ENCODE data around the gene ERGIC1.
"Not testable (repeated sequence)": the region's sequence is repeated elsewhere in the genome, so short reads cannot be mapped to it uniquely, and the experiment has no call there.

Gene ERGIC1

GRCh38 chr5:172833686-172834414 lies at the start of gene ERGIC1:
Gene ERGIC1 (plus strand): TSS chr5:172834251. CDS start chr5:172834414, 163 bp downstream.
- Histone ChIP-seq H3K4me1 (ENCODE audit: control insufficient read depth in 1 of 2, insufficient read depth in 2 of 2, low read length in 2 of 2) (peaks cover 25 to 32% of the 10 kb centered on the region in 2 donors), H3K9me3 (ENCODE audit: control insufficient read depth in 1 of 2, low read length in 2 of 2) (no peaks in the 10 kb centered on the region), H3K4me3 (ENCODE audit: low read depth in 1 of 2, low read length in 2 of 2) (peak within 1 kb of the TSS; percentile 76), H3K27me3 (ENCODE audit: low read depth, low read length) (no peaks in the 10 kb centered on the region), H3K36me3 (ENCODE audit: control insufficient read depth in 1 of 2, insufficient read depth in 2 of 2, low read length in 2 of 2) (no peaks in the 10 kb centered on the region), H3K27ac (ENCODE audit: low read length) (peak within 1 kb of the TSS; percentile 94)

- Histone ChIP-seq H3K27ac (ENCODE audit: low read length) (no peak overlapping the region), H3K4me1 (ENCODE audit: control insufficient read depth in 1 of 2, insufficient read depth in 2 of 2, low read length in 2 of 2) (peaks cover 13 to 20% of the 10 kb centered on the region in 2 donors), H3K9me3 (ENCODE audit: control insufficient read depth in 1 of 2, low read length in 2 of 2) (no peaks in the 10 kb centered on the region), H3K4me3 (ENCODE audit: low read depth in 1 of 2, low read length in 2 of 2) (no peak overlapping the region), H3K27me3 (ENCODE audit: low read depth, low read length) (no peaks in the 10 kb centered on the region), H3K36me3 (ENCODE audit: control insufficient read depth in 1 of 2, insufficient read depth in 2 of 2, low read length in 2 of 2) (no peaks in the 10 kb centered on the region)
Observed at GRCh38 chr5:172785429-172786088, 48.5 kb upstream of the ERGIC1 start.

- H3K27ac ChIP-seq (ENCODE audit: low read length) = no peak overlapping the region
- no peak overlapping the region for H3K4me3 ChIP-seq (ENCODE audit: low read depth in 1 of 2, low read length in 2 of 2)
- no peaks in the 10 kb centered on the region for H3K9me3 ChIP-seq (ENCODE audit: control insufficient read depth in 1 of 2, low read length in 2 of 2)
- H3K27me3 ChIP-seq (ENCODE audit: low read depth, low read length) = no peaks in the 10 kb centered on the region
- no peaks in the 10 kb centered on the region for H3K36me3 ChIP-seq (ENCODE audit: control insufficient read depth in 1 of 2, insufficient read depth in 2 of 2, low read length in 2 of 2)
- H3K4me1 ChIP-seq (ENCODE audit: control insufficient read depth in 1 of 2, insufficient read depth in 2 of 2, low read length in 2 of 2) = peaks cover 13 to 20% of the 10 kb centered on the region in 2 donors
Observed at GRCh38 chr5:172786736-172787462, 47.2 kb upstream of the ERGIC1 start.

- not testable (repeated sequence) for H3K27ac ChIP-seq (ENCODE audit: low read length); H3K4me3 ChIP-seq (ENCODE audit: low read depth in 1 of 2, low read length in 2 of 2); H3K27me3 ChIP-seq (ENCODE audit: low read depth, low read length); H3K9me3 ChIP-seq (ENCODE audit: control insufficient read depth in 1 of 2, low read length in 2 of 2); H3K36me3 ChIP-seq (ENCODE audit: control insufficient read depth in 1 of 2, insufficient read depth in 2 of 2, low read length in 2 of 2)
- peaks cover 13 to 20% of the 10 kb centered on the region in 2 donors for H3K4me1 ChIP-seq (ENCODE audit: control insufficient read depth in 1 of 2, insufficient read depth in 2 of 2, low read length in 2 of 2)
Observed at GRCh38 chr5:172787538-172787937, 46.5 kb upstream of the ERGIC1 start.

GRCh38 chr5:172788771-172789686 lies 45.0 kb upstream of the ERGIC1 start:
- Histone ChIP-seq H3K9me3 (ENCODE audit: control insufficient read depth in 1 of 2, low read length in 2 of 2) (no peaks in the 10 kb centered on the region), H3K36me3 (ENCODE audit: control insufficient read depth in 1 of 2, insufficient read depth in 2 of 2, low read length in 2 of 2) (no peaks in the 10 kb centered on the region), H3K4me3 (ENCODE audit: low read depth in 1 of 2, low read length in 2 of 2) (no peak overlapping the region), H3K27me3 (ENCODE audit: low read depth, low read length) (no peaks in the 10 kb centered on the region), H3K27ac (ENCODE audit: low read length) (peak overlapping the region; percentile 81), H3K4me1 (ENCODE audit: control insufficient read depth in 1 of 2, insufficient read depth in 2 of 2, low read length in 2 of 2) (peaks cover 13 to 20% of the 10 kb centered on the region in 2 donors)

- Histone ChIP-seq H3K27ac (ENCODE audit: low read length) (peak overlapping the region; percentile 81), H3K9me3 (ENCODE audit: control insufficient read depth in 1 of 2, low read length in 2 of 2) (no peaks in the 10 kb centered on the region), H3K27me3 (ENCODE audit: low read depth, low read length) (no peaks in the 10 kb centered on the region), H3K4me1 (ENCODE audit: control insufficient read depth in 1 of 2, insufficient read depth in 2 of 2, low read length in 2 of 2) (peaks cover 13 to 20% of the 10 kb centered on the region in 2 donors), H3K4me3 (ENCODE audit: low read depth in 1 of 2, low read length in 2 of 2) (no peak overlapping the region), H3K36me3 (ENCODE audit: control insufficient read depth in 1 of 2, insufficient read depth in 2 of 2, low read length in 2 of 2) (no peaks in the 10 kb centered on the region)
Observed at GRCh38 chr5:172789687-172790495, 44.2 kb upstream of the ERGIC1 start.

GRCh38 chr5:172790496-172790889 lies 43.6 kb upstream of the ERGIC1 start:
- Histone ChIP-seq H3K4me1 (ENCODE audit: control insufficient read depth in 1 of 2, insufficient read depth in 2 of 2, low read length in 2 of 2) (peaks cover 13 to 20% of the 10 kb centered on the region in 2 donors), H3K27ac (ENCODE audit: low read length) (no peak overlapping the region), H3K27me3 (ENCODE audit: low read depth, low read length) (no peaks in the 10 kb centered on the region), H3K9me3 (ENCODE audit: control insufficient read depth in 1 of 2, low read length in 2 of 2) (no peaks in the 10 kb centered on the region), H3K4me3 (ENCODE audit: low read depth in 1 of 2, low read length in 2 of 2) (no peak overlapping the region), H3K36me3 (ENCODE audit: control insufficient read depth in 1 of 2, insufficient read depth in 2 of 2, low read length in 2 of 2) (no peaks in the 10 kb centered on the region)

- H3K27ac ChIP-seq (ENCODE audit: low read length) = no peak overlapping the region
- peaks cover 13 to 20% of the 10 kb centered on the region in 2 donors for H3K4me1 ChIP-seq (ENCODE audit: control insufficient read depth in 1 of 2, insufficient read depth in 2 of 2, low read length in 2 of 2)
- H3K27me3 ChIP-seq (ENCODE audit: low read depth, low read length) = no peaks in the 10 kb centered on the region
Observed at GRCh38 chr5:172791286-172791685, 42.8 kb upstream of the ERGIC1 start.

GRCh38 chr5:172791726-172792445 lies 42.2 kb upstream of the ERGIC1 start:
- H3K27ac ChIP-seq (ENCODE audit: low read length) = no peak overlapping the region
- H3K27me3 ChIP-seq (ENCODE audit: low read depth, low read length) = no peaks in the 10 kb centered on the region
- peaks cover 13 to 20% of the 10 kb centered on the region in 2 donors for H3K4me1 ChIP-seq (ENCODE audit: control insufficient read depth in 1 of 2, insufficient read depth in 2 of 2, low read length in 2 of 2)
- no peaks in the 10 kb centered on the region for H3K9me3 ChIP-seq (ENCODE audit: control insufficient read depth in 1 of 2, low read length in 2 of 2)
- no peak overlapping the region for H3K4me3 ChIP-seq (ENCODE audit: low read depth in 1 of 2, low read length in 2 of 2)
- H3K36me3 ChIP-seq (ENCODE audit: control insufficient read depth in 1 of 2, insufficient read depth in 2 of 2, low read length in 2 of 2) = no peaks in the 10 kb centered on the region

More at GRCh38 chr5:172791286-172791685, 42.8 kb upstream of the ERGIC1 start:
- no peaks in the 10 kb centered on the region for H3K9me3 ChIP-seq (ENCODE audit: control insufficient read depth in 1 of 2, low read length in 2 of 2)
- no peak overlapping the region for H3K4me3 ChIP-seq (ENCODE audit: low read depth in 1 of 2, low read length in 2 of 2)
- no peaks in the 10 kb centered on the region for H3K36me3 ChIP-seq (ENCODE audit: control insufficient read depth in 1 of 2, insufficient read depth in 2 of 2, low read length in 2 of 2)
